ENCODE data around the gene LRPAP1.
"Not testable (repeated sequence)": the region's sequence is repeated elsewhere in the genome, so short reads cannot be mapped to it uniquely, and the experiment has no call there.

DNA sequence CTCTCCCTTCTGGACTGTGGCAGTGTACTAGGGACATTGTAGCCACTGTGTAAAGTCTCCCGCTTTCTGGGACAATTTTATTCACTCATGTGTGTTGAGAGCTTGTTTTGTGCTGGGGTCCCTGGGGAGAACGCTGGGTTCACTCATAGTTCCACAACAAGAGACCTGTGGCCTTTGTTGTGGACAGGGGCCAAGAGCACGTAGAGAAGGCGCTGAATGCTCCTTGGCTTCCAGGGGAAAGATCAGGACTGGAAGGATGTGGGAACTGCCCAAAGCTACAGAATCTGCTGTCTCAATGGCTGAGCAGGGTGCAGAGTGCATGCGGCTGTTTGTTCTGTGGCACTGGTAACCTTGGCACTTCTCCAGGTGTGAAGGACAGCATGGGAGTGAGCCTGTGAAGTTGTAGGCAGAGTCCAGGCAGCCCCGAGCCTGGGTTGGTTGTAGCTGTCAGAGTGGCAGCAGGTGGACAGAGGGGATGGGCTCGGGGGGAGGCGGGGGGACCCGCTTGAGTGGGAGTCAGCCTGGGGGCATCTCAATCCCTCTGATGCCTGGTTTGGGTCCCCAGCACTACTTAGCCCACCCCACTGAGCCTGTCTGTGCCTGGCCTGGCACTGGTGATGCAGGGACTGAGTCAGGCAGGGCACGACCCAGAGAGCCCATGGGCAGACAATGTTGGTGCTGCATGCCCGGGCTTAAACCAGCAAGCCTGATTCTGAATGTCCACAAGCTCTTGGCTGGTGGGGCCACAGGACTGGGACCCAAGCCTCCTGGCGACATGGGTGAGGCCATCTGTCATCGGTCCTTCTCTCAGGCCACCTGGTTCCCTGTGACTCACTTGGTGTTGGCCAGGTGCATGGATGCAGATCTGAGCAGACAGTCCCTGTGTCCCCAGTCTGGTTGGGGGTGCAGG, 27.4 kb upstream of the LRPAP1 start:
- TF ChIP-seq, protein P1, sequence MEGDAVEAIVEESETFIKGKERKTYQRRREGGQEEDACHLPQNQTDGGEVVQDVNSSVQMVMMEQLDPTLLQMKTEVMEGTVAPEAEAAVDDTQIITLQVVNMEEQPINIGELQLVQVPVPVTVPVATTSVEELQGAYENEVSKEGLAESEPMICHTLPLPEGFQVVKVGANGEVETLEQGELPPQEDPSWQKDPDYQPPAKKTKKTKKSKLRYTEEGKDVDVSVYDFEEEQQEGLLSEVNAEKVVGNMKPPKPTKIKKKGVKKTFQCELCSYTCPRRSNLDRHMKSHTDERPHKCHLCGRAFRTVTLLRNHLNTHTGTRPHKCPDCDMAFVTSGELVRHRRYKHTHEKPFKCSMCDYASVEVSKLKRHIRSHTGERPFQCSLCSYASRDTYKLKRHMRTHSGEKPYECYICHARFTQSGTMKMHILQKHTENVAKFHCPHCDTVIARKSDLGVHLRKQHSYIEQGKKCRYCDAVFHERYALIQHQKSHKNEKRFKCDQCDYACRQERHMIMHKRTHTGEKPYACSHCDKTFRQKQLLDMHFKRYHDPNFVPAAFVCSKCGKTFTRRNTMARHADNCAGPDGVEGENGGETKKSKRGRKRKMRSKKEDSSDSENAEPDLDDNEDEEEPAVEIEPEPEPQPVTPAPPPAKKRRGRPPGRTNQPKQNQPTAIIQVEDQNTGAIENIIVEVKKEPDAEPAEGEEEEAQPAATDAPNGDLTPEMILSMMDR (IDR thresholded peaks at IDR 0.05; ENCODE audit: low read length) = not testable (repeated sequence)
- not testable (repeated sequence) for TF ChIP-seq EZH2 (IDR thresholded peaks at IDR 0.05; ENCODE audit: borderline replicate concordance, low read length)

All from OCI-LY1 (cell line).